NCI-H1105 (cell line): ENCODE measurements around the gene NDUFAB1.
"Not testable (repeated sequence)": the region's sequence is repeated elsewhere in the genome, so short reads cannot be mapped to it uniquely, and the experiment has no call there.

Experiments used
- DNase-seq: peaks from one replicate; lab custom pipeline; 2025; lab: John Stamatoyannopoulos, UW

Gene NDUFAB1

DNA sequence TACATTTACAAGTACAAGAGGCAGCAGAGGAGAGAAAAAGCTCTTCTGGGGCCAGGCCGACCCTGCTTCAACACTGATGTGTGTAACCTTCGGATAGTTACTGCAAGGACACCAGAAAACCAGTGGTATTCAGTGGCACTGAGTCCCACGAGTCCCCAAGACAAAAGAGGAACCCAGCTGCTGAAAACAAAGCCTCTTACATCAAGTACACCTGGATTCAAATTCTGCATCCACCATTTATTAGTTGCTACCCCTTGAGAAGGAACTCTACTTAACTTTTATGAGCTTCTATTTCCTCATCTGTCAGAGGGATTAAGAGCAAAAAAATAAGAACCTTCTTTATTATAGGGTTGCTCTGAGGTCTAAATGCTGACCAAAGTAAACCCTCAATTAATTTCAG is 41.6 kb downstream of the NDUFAB1 start:
- no peak for DNase-seq

DNA sequence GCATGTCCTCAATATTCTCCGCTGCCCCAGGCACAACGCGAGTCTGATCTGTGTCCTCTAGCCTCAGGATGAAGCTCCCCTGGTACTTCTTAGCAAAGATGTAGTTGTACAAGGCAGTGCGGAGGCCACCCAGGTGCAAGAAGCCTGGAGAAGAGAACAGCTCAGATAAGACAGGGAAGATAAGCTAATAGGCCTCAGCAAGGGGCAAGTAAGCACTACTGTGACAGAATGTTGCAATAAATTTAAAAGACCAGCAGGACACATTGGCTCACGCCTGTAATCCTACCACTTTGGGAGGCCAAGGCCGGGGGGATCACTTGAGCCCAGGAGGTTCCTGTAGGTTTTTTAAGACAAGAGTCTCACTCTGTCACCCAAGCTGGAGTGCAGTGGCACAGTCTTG is 44.0 kb downstream of the NDUFAB1 start:
- no peak for DNase-seq

DNA sequence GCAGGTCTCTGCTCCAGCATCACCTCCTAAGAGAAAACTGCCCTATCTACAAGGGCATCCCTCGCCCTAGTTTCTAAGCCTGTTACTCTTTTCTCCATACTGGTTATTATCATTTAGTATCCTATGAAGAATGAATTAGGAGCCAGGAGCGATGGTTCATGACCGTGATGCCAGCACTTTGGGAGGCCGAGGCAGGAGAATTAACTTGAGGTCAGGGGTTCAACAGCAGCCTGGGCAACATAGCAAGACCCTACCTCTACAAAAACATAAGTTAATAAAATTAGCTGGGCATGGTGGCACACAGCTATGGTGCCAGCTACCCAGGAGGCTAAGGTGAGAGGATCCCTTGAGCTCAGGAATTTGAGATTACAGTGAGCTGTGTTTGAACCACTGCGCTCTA is 46.2 kb downstream of the NDUFAB1 start:
- DNase-seq = no peak

DNA sequence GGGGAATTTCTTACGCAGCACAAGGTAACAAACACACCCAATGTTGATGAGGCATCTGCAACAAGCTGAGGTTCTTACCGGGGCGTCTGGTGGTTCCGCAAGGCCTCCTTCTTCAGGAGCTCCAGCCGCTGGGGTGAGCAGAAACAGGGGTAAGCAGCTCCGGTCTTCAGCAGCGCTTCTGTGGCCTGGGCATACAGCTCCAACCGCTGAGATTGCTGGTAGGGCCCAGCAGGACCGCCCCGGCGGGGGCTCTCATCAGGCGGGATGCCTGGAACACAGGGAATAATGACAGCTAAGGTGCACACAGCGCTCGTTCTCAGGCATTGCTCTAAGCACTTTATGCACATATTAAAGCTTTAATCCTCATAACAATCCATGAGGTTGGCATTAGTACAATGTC is 51.7 kb downstream of the NDUFAB1 start:
- no peak for DNase-seq

DNA sequence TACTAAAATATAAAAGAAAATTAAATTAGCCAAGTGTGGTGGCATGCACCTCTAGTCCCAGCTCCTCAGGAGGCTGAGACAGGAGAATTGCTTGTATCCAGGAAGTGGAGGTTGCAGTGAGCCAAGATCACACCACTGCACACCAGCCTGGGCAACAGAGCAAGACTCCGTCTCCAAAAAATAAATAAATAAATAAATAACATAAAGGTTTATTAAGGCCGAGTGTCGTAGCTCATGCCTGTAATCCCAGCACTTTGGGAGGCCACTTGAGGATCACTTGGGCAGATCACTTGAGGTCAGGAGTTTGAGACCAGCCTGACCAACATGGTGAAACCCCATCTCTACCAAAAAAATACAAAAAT is 55.3 kb downstream of the NDUFAB1 start:
- not testable (repeated sequence) for DNase-seq

DNA sequence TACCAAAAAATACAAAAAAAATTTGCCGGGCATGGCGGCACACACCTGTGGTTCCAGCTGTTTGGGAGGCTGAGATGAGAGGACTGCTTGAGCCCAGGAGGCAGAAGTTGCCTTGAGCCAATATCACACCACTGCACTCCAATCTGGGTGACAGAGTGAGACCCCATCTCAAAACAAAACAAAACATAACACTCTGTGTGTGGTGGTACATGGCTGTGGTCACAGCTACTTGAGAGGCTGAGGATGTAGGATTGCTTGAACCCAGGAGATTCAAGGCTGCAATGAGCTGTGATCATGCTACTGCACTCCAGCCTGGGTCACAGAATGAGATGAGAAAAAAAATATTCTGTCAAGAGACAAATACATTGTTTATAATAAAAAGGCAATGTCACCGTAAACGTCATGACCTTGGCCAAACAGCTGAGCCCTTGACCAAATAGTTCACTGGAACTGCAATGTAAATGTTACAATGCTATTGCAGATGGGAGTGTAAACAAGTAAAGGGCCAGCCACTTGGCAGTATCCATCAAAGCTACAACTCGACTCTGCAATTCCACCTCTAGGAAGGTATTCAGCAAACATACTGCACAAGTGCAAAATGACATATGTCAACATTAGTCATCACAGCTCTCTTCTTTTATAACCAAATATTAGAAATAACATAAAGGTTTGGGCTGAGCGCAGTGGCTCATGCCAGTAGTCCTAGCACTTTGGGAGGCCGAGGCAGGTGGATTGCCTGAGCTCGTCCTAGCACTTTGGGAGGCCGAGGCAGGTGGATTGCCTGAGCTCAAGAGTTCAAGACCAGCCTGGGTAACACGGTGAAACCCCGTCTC is 55.9 kb downstream of the NDUFAB1 start:
- DNase-seq = no peak

DNA sequence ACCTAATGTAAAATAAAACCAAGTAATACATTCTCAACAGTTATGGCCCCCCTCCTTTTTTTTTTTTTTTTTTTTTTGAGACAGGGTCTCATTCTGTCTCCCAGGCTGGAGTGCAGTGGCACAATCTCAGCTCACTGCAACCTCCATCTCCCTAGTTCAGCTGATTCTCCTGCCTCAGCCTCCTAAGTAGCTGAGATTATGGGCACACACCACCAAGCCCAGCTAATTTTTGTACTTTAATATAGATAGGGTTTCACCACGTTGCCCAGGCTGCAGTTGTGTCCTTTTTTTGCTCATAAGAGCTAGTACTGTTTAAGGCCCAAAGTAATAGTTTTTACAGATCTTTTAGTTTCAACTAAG is 57.2 kb downstream of the NDUFAB1 start:
- DNase-seq = no peak

DNA sequence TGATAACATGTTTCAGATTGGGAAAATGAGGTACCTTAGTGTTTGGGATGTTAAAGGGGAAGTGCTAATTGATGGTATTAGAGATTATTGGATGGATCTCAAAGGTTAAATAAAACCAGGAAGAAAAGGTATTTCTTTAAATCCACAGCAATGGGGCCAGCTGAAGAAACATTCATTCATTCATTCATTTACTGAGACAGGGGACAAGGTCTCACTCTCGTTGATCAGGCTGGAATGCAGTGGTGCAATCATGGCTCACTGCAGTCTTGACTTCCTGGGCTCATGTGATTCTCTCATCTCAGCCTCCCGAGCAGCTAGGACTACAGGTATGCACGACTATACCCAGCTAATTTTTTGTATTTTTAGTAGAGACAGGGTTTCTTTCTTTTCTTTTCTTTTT is 58.7 kb downstream of the NDUFAB1 start:
- DNase-seq = no peak

DNA sequence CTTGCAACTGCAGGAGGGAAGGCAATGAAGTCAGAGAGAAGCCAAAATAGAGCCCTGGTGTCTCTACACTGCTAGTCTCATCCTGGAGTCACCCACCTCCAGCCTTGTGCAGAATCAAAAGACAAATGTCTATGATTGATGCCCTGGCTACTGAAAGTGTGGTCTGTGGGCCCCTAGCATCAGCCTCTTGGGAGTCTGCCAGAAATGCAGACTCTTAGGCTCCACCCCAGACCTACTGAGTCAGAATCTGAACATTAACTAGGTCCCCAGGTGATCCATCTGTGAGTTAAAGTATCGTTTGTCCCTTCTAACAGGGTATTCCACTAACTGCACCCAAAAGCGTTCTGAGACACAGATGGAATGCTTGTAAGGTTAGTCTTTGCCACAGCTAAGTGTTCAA is 60.2 kb downstream of the NDUFAB1 start:
- DNase-seq = no peak

DNA sequence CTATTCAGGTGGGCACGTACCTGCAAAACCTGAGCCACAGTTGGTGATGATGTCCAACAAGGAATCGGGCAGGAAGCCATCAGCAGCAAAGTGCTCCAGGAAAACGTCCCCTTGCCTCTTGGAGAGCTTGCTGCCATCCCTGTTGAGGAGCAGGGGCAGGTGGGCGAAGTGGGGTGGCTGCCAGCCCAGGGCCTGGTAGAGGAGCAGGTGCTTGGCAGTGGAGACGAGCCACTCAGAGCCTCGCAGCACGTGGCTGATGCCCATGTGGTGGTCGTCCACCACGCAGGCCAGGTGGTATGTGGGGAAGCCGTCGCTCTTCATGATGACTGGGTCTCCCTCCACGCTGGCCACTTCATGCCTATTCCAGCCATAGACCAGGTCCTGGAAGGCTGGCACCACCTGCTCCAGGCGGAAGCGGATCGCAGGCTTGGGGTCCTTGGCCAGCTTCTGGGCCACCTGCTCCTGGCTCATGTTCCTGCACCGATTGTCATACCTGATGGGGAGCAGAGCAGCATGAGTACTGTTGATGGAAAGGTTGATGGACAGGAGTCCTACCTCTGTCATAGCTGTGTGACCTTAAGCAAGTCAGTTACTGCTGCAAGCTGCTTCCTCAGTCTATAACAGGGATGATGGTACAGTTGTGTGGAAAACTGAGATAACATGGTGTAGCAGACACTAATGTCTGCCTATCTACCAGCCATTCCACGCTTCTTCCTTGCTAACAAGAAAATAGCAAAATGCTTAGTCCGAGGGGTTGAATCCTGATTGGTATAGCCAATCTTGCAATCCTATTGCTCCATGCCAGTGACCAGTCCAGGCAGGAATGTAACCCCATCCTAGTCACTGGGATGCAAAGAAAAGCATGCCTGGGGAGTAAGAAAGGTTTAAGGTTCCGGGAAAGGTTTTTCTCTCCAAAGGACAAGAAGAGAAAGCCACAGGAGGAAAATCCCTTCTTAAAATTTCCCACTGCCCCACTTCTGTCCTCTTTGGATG is 61.0 kb downstream of the NDUFAB1 start:
- DNase-seq = no peak

DNA sequence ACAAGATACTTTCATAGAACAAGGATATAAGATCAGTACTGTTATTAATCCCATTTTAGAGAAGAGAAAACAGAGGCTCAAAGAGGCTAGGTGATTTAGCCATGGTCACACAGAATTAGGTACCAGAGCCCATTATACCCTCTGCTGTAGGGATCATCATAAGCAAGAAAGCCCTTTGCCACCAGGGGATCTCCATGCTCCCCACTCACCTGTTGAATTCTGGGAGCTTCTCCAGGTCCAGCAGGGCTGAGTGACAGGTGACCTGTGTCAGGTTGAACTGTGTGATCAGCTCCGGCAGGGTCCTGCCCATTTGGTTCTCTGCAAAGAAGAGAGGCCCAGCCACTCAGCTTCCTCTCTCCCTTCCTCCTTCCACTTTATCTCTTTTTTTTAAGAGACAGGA is 63.7 kb downstream of the NDUFAB1 start:
- DNase-seq = no peak
